22Rv1 (cell line): ENCODE data around the gene EVA1C.

ENCODE experiments used
- ZFX ChIP-seq: fragments of 450-650 bp; IDR thresholded peaks from 2 replicates; pipeline ENCODE4 v1.6.1; 2017; ENCODE audit warnings: antibody characterized with exemption, borderline replicate concordance
- TF ChIP-seq, protein P1 (sequence below): fragments of 450-650 bp; IDR thresholded peaks from 2 replicates; pipeline ENCODE4 v1.5.1; 2017; ENCODE audit warnings: mild to moderate bottlenecking

DNA sequence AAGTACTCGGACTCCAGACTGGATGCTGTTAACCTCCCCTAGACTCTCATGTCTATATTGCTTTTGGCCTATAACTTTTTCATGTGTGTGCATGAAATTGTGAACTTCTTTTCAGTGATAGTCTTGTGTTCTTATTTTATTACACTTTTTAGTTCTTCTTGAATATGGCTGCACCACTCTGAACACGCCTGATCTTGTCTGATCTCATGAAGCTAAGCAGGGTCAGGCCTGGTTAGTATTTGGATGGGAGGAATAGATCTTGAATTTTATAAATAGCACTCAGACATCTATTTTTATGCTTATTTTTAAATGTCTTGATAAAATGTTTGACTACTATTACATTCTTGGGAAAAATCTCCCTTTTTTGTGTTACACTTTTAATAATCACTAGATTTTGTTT lies 150.4 kb downstream of the EVA1C start:
- TF ChIP-seq, protein P1, sequence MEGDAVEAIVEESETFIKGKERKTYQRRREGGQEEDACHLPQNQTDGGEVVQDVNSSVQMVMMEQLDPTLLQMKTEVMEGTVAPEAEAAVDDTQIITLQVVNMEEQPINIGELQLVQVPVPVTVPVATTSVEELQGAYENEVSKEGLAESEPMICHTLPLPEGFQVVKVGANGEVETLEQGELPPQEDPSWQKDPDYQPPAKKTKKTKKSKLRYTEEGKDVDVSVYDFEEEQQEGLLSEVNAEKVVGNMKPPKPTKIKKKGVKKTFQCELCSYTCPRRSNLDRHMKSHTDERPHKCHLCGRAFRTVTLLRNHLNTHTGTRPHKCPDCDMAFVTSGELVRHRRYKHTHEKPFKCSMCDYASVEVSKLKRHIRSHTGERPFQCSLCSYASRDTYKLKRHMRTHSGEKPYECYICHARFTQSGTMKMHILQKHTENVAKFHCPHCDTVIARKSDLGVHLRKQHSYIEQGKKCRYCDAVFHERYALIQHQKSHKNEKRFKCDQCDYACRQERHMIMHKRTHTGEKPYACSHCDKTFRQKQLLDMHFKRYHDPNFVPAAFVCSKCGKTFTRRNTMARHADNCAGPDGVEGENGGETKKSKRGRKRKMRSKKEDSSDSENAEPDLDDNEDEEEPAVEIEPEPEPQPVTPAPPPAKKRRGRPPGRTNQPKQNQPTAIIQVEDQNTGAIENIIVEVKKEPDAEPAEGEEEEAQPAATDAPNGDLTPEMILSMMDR = no peak
- no peak for TF ChIP-seq ZFX
